ENCODE measurements around the gene SIRPB2.

SIRPB2 gene

GRCh38 chr20:1526896-1527295 is 35.7 kb upstream of the SIRPB2 start:
- no peak overlapping the region for H3K27ac ChIP-seq (ENCODE audit: low read length)
- no peaks in the 10 kb centered on the region for H3K4me1 ChIP-seq (ENCODE audit: control insufficient read depth, insufficient read depth, low read length)
- H3K9me3 ChIP-seq (ENCODE audit: control insufficient read depth in 2 of 2, low read length in 2 of 2), result no peaks in the 10 kb centered on the region
- H3K36me3 ChIP-seq (ENCODE audit: control insufficient read depth in 2 of 2, insufficient read depth in 2 of 2, low read length in 2 of 2), result no peaks in the 10 kb centered on the region
- no peak overlapping the region for H3K9ac ChIP-seq (ENCODE audit: low read length in 2 of 2)
- no peaks in the 10 kb centered on the region for H3K27me3 ChIP-seq (ENCODE audit: control insufficient read depth in 1 of 2, insufficient read depth in 2 of 2, low read length in 2 of 2)
- H3K4me3 ChIP-seq (ENCODE audit: low read length in 2 of 2), result no peak overlapping the region

GRCh38 chr20:1526310-1526709 is 35.1 kb upstream of the SIRPB2 start:
- Histone ChIP-seq H3K9ac (ENCODE audit: low read length in 2 of 2) (no peak overlapping the region), H3K27me3 (ENCODE audit: control insufficient read depth in 1 of 2, insufficient read depth in 2 of 2, low read length in 2 of 2) (no peaks in the 10 kb centered on the region), H3K27ac (ENCODE audit: low read length) (no peak overlapping the region), H3K9me3 (ENCODE audit: control insufficient read depth in 2 of 2, low read length in 2 of 2) (no peaks in the 10 kb centered on the region), H3K4me3 (ENCODE audit: low read length in 2 of 2) (no peak overlapping the region), H3K4me1 (ENCODE audit: control insufficient read depth, insufficient read depth, low read length) (no peaks in the 10 kb centered on the region), H3K36me3 (ENCODE audit: control insufficient read depth in 2 of 2, insufficient read depth in 2 of 2, low read length in 2 of 2) (no peaks in the 10 kb centered on the region)

GRCh38 chr20:1524004-1524403 is 32.8 kb upstream of the SIRPB2 start:
- H3K9me3 ChIP-seq (ENCODE audit: control insufficient read depth in 2 of 2, low read length in 2 of 2), result no peaks in the 10 kb centered on the region
- peaks cover 4 to 5% of the 10 kb centered on the region in 2 donors for H3K27me3 ChIP-seq (ENCODE audit: control insufficient read depth in 1 of 2, insufficient read depth in 2 of 2, low read length in 2 of 2)
- H3K9ac ChIP-seq (ENCODE audit: low read length in 2 of 2), result no peak overlapping the region
- H3K36me3 ChIP-seq (ENCODE audit: control insufficient read depth in 2 of 2, insufficient read depth in 2 of 2, low read length in 2 of 2), result no peaks in the 10 kb centered on the region
- H3K4me3 ChIP-seq (ENCODE audit: low read length in 2 of 2), result no peak overlapping the region
- H3K27ac ChIP-seq (ENCODE audit: low read length), result no peak overlapping the region
- H3K4me1 ChIP-seq (ENCODE audit: control insufficient read depth, insufficient read depth, low read length), result no peaks in the 10 kb centered on the region

GRCh38 chr20:1517010-1517409 is 25.8 kb upstream of the SIRPB2 start:
- peaks cover 4 to 7% of the 10 kb centered on the region in 2 donors for H3K27me3 ChIP-seq (ENCODE audit: control insufficient read depth in 1 of 2, insufficient read depth in 2 of 2, low read length in 2 of 2)
- H3K9me3 ChIP-seq (ENCODE audit: control insufficient read depth in 2 of 2, low read length in 2 of 2), result no peaks in the 10 kb centered on the region
- H3K4me1 ChIP-seq (ENCODE audit: control insufficient read depth, insufficient read depth, low read length), result no peaks in the 10 kb centered on the region
- no peak overlapping the region for H3K4me3 ChIP-seq (ENCODE audit: low read length in 2 of 2)
- H3K36me3 ChIP-seq (ENCODE audit: control insufficient read depth in 2 of 2, insufficient read depth in 2 of 2, low read length in 2 of 2), result no peaks in the 10 kb centered on the region
- H3K27ac ChIP-seq (ENCODE audit: low read length), result no peak overlapping the region
- no peak overlapping the region for H3K9ac ChIP-seq (ENCODE audit: low read length in 2 of 2)

GRCh38 chr20:1513801-1514200 is 22.6 kb upstream of the SIRPB2 start:
- Histone ChIP-seq H3K27me3 (ENCODE audit: control insufficient read depth in 1 of 2, insufficient read depth in 2 of 2, low read length in 2 of 2) (peaks cover 0 to 2% of the 10 kb centered on the region in 2 donors), H3K36me3 (ENCODE audit: control insufficient read depth in 2 of 2, insufficient read depth in 2 of 2, low read length in 2 of 2) (no peaks in the 10 kb centered on the region), H3K9me3 (ENCODE audit: control insufficient read depth in 2 of 2, low read length in 2 of 2) (no peaks in the 10 kb centered on the region), H3K4me1 (ENCODE audit: control insufficient read depth, insufficient read depth, low read length) (no peaks in the 10 kb centered on the region), H3K27ac (ENCODE audit: low read length) (no peak overlapping the region), H3K4me3 (ENCODE audit: low read length in 2 of 2) (no peak overlapping the region), H3K9ac (ENCODE audit: low read length in 2 of 2) (no peak overlapping the region)

GRCh38 chr20:1509237-1509636 is 18.0 kb upstream of the SIRPB2 start:
- Histone ChIP-seq H3K36me3 (ENCODE audit: control insufficient read depth in 2 of 2, insufficient read depth in 2 of 2, low read length in 2 of 2) (no peaks in the 10 kb centered on the region), H3K9ac (ENCODE audit: low read length in 2 of 2) (no peak overlapping the region), H3K27ac (ENCODE audit: low read length) (no peak overlapping the region), H3K9me3 (ENCODE audit: control insufficient read depth in 2 of 2, low read length in 2 of 2) (no peaks in the 10 kb centered on the region), H3K4me3 (ENCODE audit: low read length in 2 of 2) (no peak overlapping the region), H3K4me1 (ENCODE audit: control insufficient read depth, insufficient read depth, low read length) (no peaks in the 10 kb centered on the region), H3K27me3 (ENCODE audit: control insufficient read depth in 1 of 2, insufficient read depth in 2 of 2, low read length in 2 of 2) (no peaks in the 10 kb centered on the region)

GRCh38 chr20:1508574-1508973 is 17.4 kb upstream of the SIRPB2 start:
- Histone ChIP-seq H3K9ac (ENCODE audit: low read length in 2 of 2) (no peak overlapping the region), H3K36me3 (ENCODE audit: control insufficient read depth in 2 of 2, insufficient read depth in 2 of 2, low read length in 2 of 2) (no peaks in the 10 kb centered on the region), H3K4me1 (ENCODE audit: control insufficient read depth, insufficient read depth, low read length) (no peaks in the 10 kb centered on the region), H3K27me3 (ENCODE audit: control insufficient read depth in 1 of 2, insufficient read depth in 2 of 2, low read length in 2 of 2) (no peaks in the 10 kb centered on the region), H3K27ac (ENCODE audit: low read length) (no peak overlapping the region), H3K9me3 (ENCODE audit: control insufficient read depth in 2 of 2, low read length in 2 of 2) (no peaks in the 10 kb centered on the region), H3K4me3 (ENCODE audit: low read length in 2 of 2) (no peak overlapping the region)

- Histone ChIP-seq H3K9ac (ENCODE audit: low read length in 2 of 2) (no peak overlapping the region), H3K27ac (ENCODE audit: low read length) (no peak overlapping the region), H3K27me3 (ENCODE audit: control insufficient read depth in 1 of 2, insufficient read depth in 2 of 2, low read length in 2 of 2) (no peaks in the 10 kb centered on the region), H3K4me1 (ENCODE audit: control insufficient read depth, insufficient read depth, low read length) (no peaks in the 10 kb centered on the region), H3K4me3 (ENCODE audit: low read length in 2 of 2) (no peak overlapping the region), H3K9me3 (ENCODE audit: control insufficient read depth in 2 of 2, low read length in 2 of 2) (no peaks in the 10 kb centered on the region), H3K36me3 (ENCODE audit: control insufficient read depth in 2 of 2, insufficient read depth in 2 of 2, low read length in 2 of 2) (no peaks in the 10 kb centered on the region)
Measured at GRCh38 chr20:1507276-1507675, 16.1 kb upstream of the SIRPB2 start.

GRCh38 chr20:1505871-1506270 is 14.7 kb upstream of the SIRPB2 start:
- Histone ChIP-seq H3K4me1 (ENCODE audit: control insufficient read depth, insufficient read depth, low read length) (no peaks in the 10 kb centered on the region), H3K27me3 (ENCODE audit: control insufficient read depth in 1 of 2, insufficient read depth in 2 of 2, low read length in 2 of 2) (no peaks in the 10 kb centered on the region), H3K36me3 (ENCODE audit: control insufficient read depth in 2 of 2, insufficient read depth in 2 of 2, low read length in 2 of 2) (no peaks in the 10 kb centered on the region), H3K9ac (ENCODE audit: low read length in 2 of 2) (no peak overlapping the region), H3K4me3 (ENCODE audit: low read length in 2 of 2) (no peak overlapping the region), H3K27ac (ENCODE audit: low read length) (no peak overlapping the region), H3K9me3 (ENCODE audit: control insufficient read depth in 2 of 2, low read length in 2 of 2) (no peaks in the 10 kb centered on the region)

GRCh38 chr20:1505361-1505760 is 14.1 kb upstream of the SIRPB2 start:
- no peaks in the 10 kb centered on the region for H3K27me3 ChIP-seq (ENCODE audit: control insufficient read depth in 1 of 2, insufficient read depth in 2 of 2, low read length in 2 of 2)
- no peaks in the 10 kb centered on the region for H3K9me3 ChIP-seq (ENCODE audit: control insufficient read depth in 2 of 2, low read length in 2 of 2)
- no peaks in the 10 kb centered on the region for H3K4me1 ChIP-seq (ENCODE audit: control insufficient read depth, insufficient read depth, low read length)
- no peak overlapping the region for H3K4me3 ChIP-seq (ENCODE audit: low read length in 2 of 2)
- no peaks in the 10 kb centered on the region for H3K36me3 ChIP-seq (ENCODE audit: control insufficient read depth in 2 of 2, insufficient read depth in 2 of 2, low read length in 2 of 2)
- no peak overlapping the region for H3K9ac ChIP-seq (ENCODE audit: low read length in 2 of 2)
- H3K27ac ChIP-seq (ENCODE audit: low read length), result no peak overlapping the region

- Histone ChIP-seq H3K27me3 (ENCODE audit: control insufficient read depth in 1 of 2, insufficient read depth in 2 of 2, low read length in 2 of 2) (no peaks in the 10 kb centered on the region), H3K27ac (ENCODE audit: low read length) (no peak overlapping the region), H3K9me3 (ENCODE audit: control insufficient read depth in 2 of 2, low read length in 2 of 2) (no peaks in the 10 kb centered on the region), H3K9ac (ENCODE audit: low read length in 2 of 2) (no peak overlapping the region), H3K4me1 (ENCODE audit: control insufficient read depth, insufficient read depth, low read length) (no peaks in the 10 kb centered on the region), H3K4me3 (ENCODE audit: low read length in 2 of 2) (no peak overlapping the region), H3K36me3 (ENCODE audit: control insufficient read depth in 2 of 2, insufficient read depth in 2 of 2, low read length in 2 of 2) (no peaks in the 10 kb centered on the region)
Measured at GRCh38 chr20:1503564-1504227, 12.5 kb upstream of the SIRPB2 start.

Measured in stomach smooth muscle (tissue), 2 donors.